ENCODE results near the gene ATP5F1A.

DNA sequence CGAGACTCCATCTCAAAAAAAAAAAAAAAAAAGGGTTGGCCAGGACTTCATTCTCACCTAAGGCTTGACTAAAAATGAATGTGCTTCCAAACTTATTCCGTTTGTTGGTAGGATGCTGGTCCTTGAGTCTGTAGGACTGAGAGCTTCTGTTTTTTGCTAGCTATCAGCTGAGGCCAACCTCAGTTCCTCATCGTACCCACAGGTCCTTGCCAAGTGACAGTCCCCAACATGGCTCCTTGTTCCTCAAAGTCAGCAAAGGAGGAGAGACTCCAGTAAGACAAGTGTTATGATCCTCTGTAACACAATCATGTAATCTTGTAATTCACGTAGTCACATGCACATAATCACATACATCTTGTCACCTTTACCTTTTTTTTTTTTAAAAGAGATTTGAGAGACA is 43.1 kb upstream of the ATP5F1A start:
- TF ChIP-seq CTCF (IDR thresholded peaks at IDR 0.05) (no peak), POLR2A (IDR thresholded peaks at IDR 0.05) (no peak)

Data from adrenal gland (tissue), 5 donors.